GM18861 (cell line): ENCODE data around the gene TCF12.
"Not testable (repeated sequence)": the region's sequence is repeated elsewhere in the genome, so short reads cannot be mapped to it uniquely, and the experiment has no call there.

Experiments used
- ATAC-seq: cut with Tn5 transposase; IDR thresholded peaks from one replicate; pipeline ENCODE4 v1.9.1; 2021; ENCODE audit not compliant: unreplicated experiment

Gene TCF12

GRCh38 chr15:56973463-56973862 lies 55.0 kb downstream of the TCF12 start:
- ATAC-seq = peak; percentile 65

- no peak for ATAC-seq
Measured at GRCh38 chr15:56977232-56977631, 58.8 kb downstream of the TCF12 start.

GRCh38 chr15:56978898-56979662 lies 60.6 kb downstream of the TCF12 start:
- ATAC-seq = no peak

- ATAC-seq = no peak
Measured at GRCh38 chr15:56980473-56980872, 62.0 kb downstream of the TCF12 start.

- ATAC-seq = no peak
Measured at GRCh38 chr15:56981160-56981559, 62.7 kb downstream of the TCF12 start.

GRCh38 chr15:56982987-56983386 lies 64.5 kb downstream of the TCF12 start:
- no peak for ATAC-seq

GRCh38 chr15:56984681-56985481 lies 66.4 kb downstream of the TCF12 start:
- no peak for ATAC-seq

- no peak for ATAC-seq
Measured at GRCh38 chr15:56985856-56986255, 67.4 kb downstream of the TCF12 start.

GRCh38 chr15:56987286-56987685 lies 68.8 kb downstream of the TCF12 start:
- no peak for ATAC-seq

- no peak for ATAC-seq
Measured at GRCh38 chr15:56988219-56988618, 69.8 kb downstream of the TCF12 start.

- ATAC-seq = peak; percentile 50
Measured at GRCh38 chr15:56989411-56989924, 71.0 kb downstream of the TCF12 start.

GRCh38 chr15:56991017-56991416 lies 72.6 kb downstream of the TCF12 start:
- no peak for ATAC-seq

GRCh38 chr15:56992725-56993124 lies 74.3 kb downstream of the TCF12 start:
- no peak for ATAC-seq

GRCh38 chr15:56994280-56994679 lies 75.8 kb downstream of the TCF12 start:
- ATAC-seq = no peak

GRCh38 chr15:56996093-56996492 lies 77.6 kb downstream of the TCF12 start:
- no peak for ATAC-seq

GRCh38 chr15:56996746-56997470 lies 78.5 kb downstream of the TCF12 start:
- ATAC-seq = no peak

GRCh38 chr15:57003418-57003817 lies 85.0 kb downstream of the TCF12 start:
- ATAC-seq = no peak

- ATAC-seq = no peak
Measured at GRCh38 chr15:57005244-57005643, 86.8 kb downstream of the TCF12 start.

GRCh38 chr15:57007797-57008196 lies 89.4 kb downstream of the TCF12 start:
- ATAC-seq = not testable (repeated sequence)

- no peak for ATAC-seq
Measured at GRCh38 chr15:57010724-57011123, 92.3 kb downstream of the TCF12 start.

GRCh38 chr15:57012556-57012955 lies 94.1 kb downstream of the TCF12 start:
- no peak for ATAC-seq
